Colonic mucosa (tissue), 4 donors: ENCODE data around the gene GRWD1. TPM values are rescaled to one million over a fixed set of nuclear protein-coding genes. Genes with fewer than 3 reads are reported as not detected.

Experiments used
- DNase-seq: peaks from one replicate; pipeline ENCODE4 v3.0.0-alpha.2; 2020
- H3K27ac ChIP-seq: fragments of 200-600 bp; one replicate; pipeline ENCODE4 v1.8.0; 2021
- H3K27me3 ChIP-seq: fragments of 200-600 bp; one replicate; pipeline ENCODE4 v1.8.0; 2021
- H3K36me3 ChIP-seq: fragments of 200-600 bp; one replicate; pipeline ENCODE4 v1.8.0; 2021
- H3K4me1 ChIP-seq: fragments of 200-600 bp; one replicate; pipeline ENCODE4 v1.8.0; 2021; ENCODE audit warnings: mild to moderate bottlenecking
- H3K4me3 ChIP-seq: fragments of 200-600 bp; one replicate; pipeline ENCODE4 v1.8.0; 2021
- H3K9ac ChIP-seq, 2 donors: one replicate each; pipeline ENCODE4 v1.7.0; 2013; ENCODE audit warnings: control low read depth in 2 of 2, low read depth in 2 of 2, low read length in 2 of 2
- H3K9me3 ChIP-seq: fragments of 200-600 bp; one replicate; pipeline ENCODE4 v1.8.0; 2021
- CTCF ChIP-seq: fragments of 200-600 bp; IDR thresholded peaks from one replicate; pipeline ENCODE4 v1.8.0; 2022; ENCODE audit warnings: antibody characterized with exemption, mild to moderate bottlenecking
- intact Hi-C: fragments of 100-400 bp; cut with DNase I; formaldehyde crosslinking; loops from one replicate; pipeline ENCODE4 v1.14.1; 2022
- total RNA-seq, 2 donors: library from RNA; stranded (reverse); fragmentation: NEBNext Ultra II Directional in 1 of 2; extraction: Animal tissue kit (Norgen Biotek cat#: 25700) in 1 of 2; gene quantifications; one replicate each; pipeline ENCODE4 v1.2.1, GENCODE V29; 2021
- donor health status: healthy.
- donor health status: DM: no; HTN: no; CAD: no.
- donor health status: DM: no; HTN: no; CAD: no.

GRWD1 gene
- total RNA-seq, 2 donors from 2014 or later = 17.0 to 45.8 TPM

GRCh38 chr19:48497728-48498594 is 52.2 kb downstream of the GRWD1 start:
- peaks cover 17% of the 10 kb centered on the region for H3K27me3 ChIP-seq
- no peak for DNase-seq
- no peak overlapping the region for H3K9ac ChIP-seq
- no peak overlapping the region for H3K27ac ChIP-seq
- no peak for TF ChIP-seq CTCF
- H3K36me3 ChIP-seq = no peaks in the 10 kb centered on the region
- H3K4me1 ChIP-seq = no peaks in the 10 kb centered on the region
- no peak overlapping the region for H3K4me3 ChIP-seq
- H3K9me3 ChIP-seq = no peaks in the 10 kb centered on the region
- intact Hi-C loops = no loop called here

GRCh38 chr19:48498595-48499311 is 53.0 kb downstream of the GRWD1 start:
- intact Hi-C loops = no loop called here
- Histone ChIP-seq H3K9me3 (no peaks in the 10 kb centered on the region), H3K4me1 (no peaks in the 10 kb centered on the region), H3K27me3 (peaks cover 17% of the 10 kb centered on the region), H3K27ac (no peak overlapping the region), H3K9ac (no peak overlapping the region), H3K4me3 (no peak overlapping the region), H3K36me3 (no peaks in the 10 kb centered on the region)
- TF ChIP-seq CTCF = no peak
- DNase-seq = no peak

GRCh38 chr19:48499316-48500090 is 53.7 kb downstream of the GRWD1 start:
- no peak overlapping the region for H3K9ac ChIP-seq
- H3K36me3 ChIP-seq = no peaks in the 10 kb centered on the region
- no peak for TF ChIP-seq CTCF
- peaks cover 17% of the 10 kb centered on the region for H3K27me3 ChIP-seq
- no peak for DNase-seq
- intact Hi-C loops = no loop called here
- H3K4me3 ChIP-seq = no peak overlapping the region
- H3K4me1 ChIP-seq = no peaks in the 10 kb centered on the region
- H3K27ac ChIP-seq = no peak overlapping the region
- no peaks in the 10 kb centered on the region for H3K9me3 ChIP-seq

GRCh38 chr19:48500830-48501493 is 55.2 kb downstream of the GRWD1 start:
- TF ChIP-seq CTCF = no peak
- H3K4me1 ChIP-seq = no peaks in the 10 kb centered on the region
- peak overlapping the region; percentile 17 for H3K27ac ChIP-seq
- intact Hi-C loops = no loop called here
- H3K9ac ChIP-seq = peak overlapping the region in 1 of 2 donors; percentile 26
- no peak for DNase-seq
- peaks cover 17% of the 10 kb centered on the region for H3K27me3 ChIP-seq
- no peaks in the 10 kb centered on the region for H3K9me3 ChIP-seq
- H3K36me3 ChIP-seq = no peaks in the 10 kb centered on the region
- H3K4me3 ChIP-seq = peak overlapping the region; percentile 22
